ENCODE measurements around the gene PRRT4. TPM values are rescaled to one million over a fixed set of nuclear protein-coding genes. Genes with fewer than 3 reads are reported as not detected.

The PRRT4 gene
- total RNA-seq, 1 donor from 2014 or later: 1.6 TPM

GRCh38 chr7:128370491-128370890 lies 9.0 kb upstream of the PRRT4 start:
- no peak for DNase-seq

DNA sequence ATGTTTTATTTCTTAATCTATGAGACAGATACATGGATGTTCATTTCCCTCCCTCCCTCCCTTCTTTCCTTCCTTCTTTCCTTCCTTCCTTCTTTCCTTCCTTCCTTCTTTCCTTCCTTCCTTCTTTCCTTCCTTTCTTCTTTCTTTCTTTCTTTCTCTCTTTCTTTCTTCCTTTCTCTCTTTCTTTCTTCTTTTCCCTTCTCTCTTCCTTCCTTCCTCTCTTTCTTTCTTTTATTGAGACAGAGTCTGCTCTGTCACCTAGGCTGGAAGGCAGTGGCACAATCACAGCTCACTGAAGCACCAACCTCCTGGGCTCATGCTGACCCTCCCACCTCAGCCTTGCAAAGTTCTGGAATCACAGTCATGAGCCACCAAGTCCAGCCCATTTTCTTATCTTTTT lies 5.5 kb upstream of the PRRT4 start:
- peaks cover 3% of the 10 kb centered on the region for H3K4me1 ChIP-seq
- no peaks in the 10 kb centered on the region for H3K9me3 ChIP-seq (replicated peaks)
- H3K27ac ChIP-seq (replicated peaks): no peak overlapping the region
- intact Hi-C loops (cut with micrococcal nuclease): no loop called here
- no peak for DNase-seq
- TF ChIP-seq, protein P1, sequence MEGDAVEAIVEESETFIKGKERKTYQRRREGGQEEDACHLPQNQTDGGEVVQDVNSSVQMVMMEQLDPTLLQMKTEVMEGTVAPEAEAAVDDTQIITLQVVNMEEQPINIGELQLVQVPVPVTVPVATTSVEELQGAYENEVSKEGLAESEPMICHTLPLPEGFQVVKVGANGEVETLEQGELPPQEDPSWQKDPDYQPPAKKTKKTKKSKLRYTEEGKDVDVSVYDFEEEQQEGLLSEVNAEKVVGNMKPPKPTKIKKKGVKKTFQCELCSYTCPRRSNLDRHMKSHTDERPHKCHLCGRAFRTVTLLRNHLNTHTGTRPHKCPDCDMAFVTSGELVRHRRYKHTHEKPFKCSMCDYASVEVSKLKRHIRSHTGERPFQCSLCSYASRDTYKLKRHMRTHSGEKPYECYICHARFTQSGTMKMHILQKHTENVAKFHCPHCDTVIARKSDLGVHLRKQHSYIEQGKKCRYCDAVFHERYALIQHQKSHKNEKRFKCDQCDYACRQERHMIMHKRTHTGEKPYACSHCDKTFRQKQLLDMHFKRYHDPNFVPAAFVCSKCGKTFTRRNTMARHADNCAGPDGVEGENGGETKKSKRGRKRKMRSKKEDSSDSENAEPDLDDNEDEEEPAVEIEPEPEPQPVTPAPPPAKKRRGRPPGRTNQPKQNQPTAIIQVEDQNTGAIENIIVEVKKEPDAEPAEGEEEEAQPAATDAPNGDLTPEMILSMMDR (IDR thresholded peaks at IDR 0.05; ENCODE audit: borderline replicate concordance): no peak
- peaks cover 66% of the 10 kb centered on the region for H3K27me3 ChIP-seq (ENCODE audit: low read depth)
- H3K36me3 ChIP-seq: no peaks in the 10 kb centered on the region
- no peak overlapping the region for H3K4me3 ChIP-seq

More at GRCh38 chr7:128370491-128370890, 9.0 kb upstream of the PRRT4 start:
- peaks cover 38% of the 10 kb centered on the region for H3K27me3 ChIP-seq (ENCODE audit: low read depth)
- intact Hi-C loops (cut with micrococcal nuclease): no loop called here
- no peak overlapping the region for H3K4me3 ChIP-seq
- no peaks in the 10 kb centered on the region for H3K9me3 ChIP-seq (replicated peaks)
- H3K27ac ChIP-seq (replicated peaks): no peak overlapping the region
- H3K4me1 ChIP-seq: no peaks in the 10 kb centered on the region
- TF ChIP-seq, protein P1 (IDR thresholded peaks at IDR 0.05; ENCODE audit: borderline replicate concordance): no peak
- no peaks in the 10 kb centered on the region for H3K36me3 ChIP-seq

- H3K27me3 ChIP-seq (ENCODE audit: low read depth): peaks cover 67% of the 10 kb centered on the region
- peaks cover 8% of the 10 kb centered on the region for H3K4me1 ChIP-seq
- no peak overlapping the region for H3K27ac ChIP-seq (replicated peaks)
- TF ChIP-seq, protein P1 (IDR thresholded peaks at IDR 0.05; ENCODE audit: borderline replicate concordance): no peak
- H3K9me3 ChIP-seq (replicated peaks): no peaks in the 10 kb centered on the region
- no peak for DNase-seq
- no peak overlapping the region for H3K4me3 ChIP-seq
- H3K36me3 ChIP-seq: no peaks in the 10 kb centered on the region
- intact Hi-C loops (cut with micrococcal nuclease): no loop called here
Measured at GRCh38 chr7:128366300-128366699, 4.8 kb upstream of the PRRT4 start.

- H3K27ac ChIP-seq (replicated peaks): no peak overlapping the region
- no peak for DNase-seq
- intact Hi-C loops (cut with micrococcal nuclease): no loop called here
- no peak overlapping the region for H3K4me3 ChIP-seq
- H3K36me3 ChIP-seq: no peaks in the 10 kb centered on the region
- no peaks in the 10 kb centered on the region for H3K9me3 ChIP-seq (replicated peaks)
- TF ChIP-seq, protein P1 (IDR thresholded peaks at IDR 0.05; ENCODE audit: borderline replicate concordance): no peak
- peaks cover 70% of the 10 kb centered on the region for H3K27me3 ChIP-seq (ENCODE audit: low read depth)
- peaks cover 12% of the 10 kb centered on the region for H3K4me1 ChIP-seq
Measured at GRCh38 chr7:128365432-128365831, 3.9 kb upstream of the PRRT4 start.

GRCh38 chr7:128364166-128364870 lies 2.8 kb upstream of the PRRT4 start:
- no peak for DNase-seq
- Histone ChIP-seq H3K4me3 (no peak overlapping the region), H3K4me1 (peaks cover 17% of the 10 kb centered on the region), H3K9me3 (replicated peaks) (no peaks in the 10 kb centered on the region), H3K36me3 (no peaks in the 10 kb centered on the region), H3K27me3 (ENCODE audit: low read depth) (peaks cover 78% of the 10 kb centered on the region), H3K27ac (replicated peaks) (no peak overlapping the region)
- intact Hi-C loops (cut with micrococcal nuclease): no loop called here
- TF ChIP-seq, protein P1 (IDR thresholded peaks at IDR 0.05; ENCODE audit: borderline replicate concordance): no peak

Data from left ventricle myocardium inferior (tissue), 1 donor.